HepG2 (cell line): ENCODE data around the gene IKBIP. TPM values are rescaled to one million over a fixed set of nuclear protein-coding genes. Genes with fewer than 3 reads are reported as not detected.

Experiments
- ATAC-seq: fragments of 200-7000 bp; cut with Tn5 transposase; 3 replicates; pipeline ENCODE4 v1.9.1; 2020; ENCODE audit warnings: mild to moderate bottlenecking, moderate library complexity
- BruUV-seq: library from RNA; stranded (reverse); fragments of 400-500 nt; replicated peaks from 2 replicates; lab custom pipeline; 2021; lab: Mats Ljungman, UMichigan
- CTCF ChIA-PET: fragments of 300-600 bp; formaldehyde crosslinking; extraction: SDS; loops from one replicate; lab custom pipeline; 2021; ENCODE audit warnings: low total read pairs, inconsistent platforms, low intra/inter-chr PET ratio; lab: Yijun Ruan, JAX
- POLR2A ChIA-PET: fragments of 350-600 bp; sonication (Branson Sonifier 250); formaldehyde crosslinking; loops from one replicate; lab custom pipeline; 2020; ENCODE audit warnings: antibody characterized with exemption, inconsistent platforms; lab: Yijun Ruan, JAX
- DNase-seq: peaks from one replicate; pipeline ENCODE4 v3.0.0-alpha.2; 2015; ENCODE audit warnings: low spot score
- FAIRE-seq: peaks from 3 replicates; lab custom pipeline; 2011; peaks lifted over from hg19 to GRCh38; lab: Jason Lieb, UNC
- H2AFZ ChIP-seq: one replicate; pipeline ENCODE4 v1.6.1; 2011; ENCODE audit warnings: low read length, inconsistent platforms
- H3K27ac ChIP-seq: fragments of 300-600 bp; 3 replicates; pipeline ENCODE4 v1.8.0; 2011; ENCODE audit warnings: mixed run types, mild to moderate bottlenecking, mixed read lengths, low read length, inconsistent platforms; ENCODE audit not compliant: insufficient read depth; ENCODE audit errors: extremely low read length
- H3K27me3 ChIP-seq, 2 experiments: fragments of 200-600 bp in 1 of 2; 2 replicates in 1 of 2; 3 replicates in 1 of 2; pipeline versions ENCODE4 v1.6.0 to v1.8.0; 2011; ENCODE audit warnings: low read length in 2 of 2, mild to moderate bottlenecking in 2 of 2, moderate library complexity in 2 of 2, inconsistent platforms in 1 of 2; ENCODE audit not compliant: insufficient read depth in 2 of 2, control insufficient read depth in 1 of 2
- H3K36me3 ChIP-seq, 2 experiments: fragments of 200-600 bp in 1 of 2; replicated peaks in 1 of 2; 2 replicates in 1 of 2; 3 replicates in 1 of 2; pipeline versions ENCODE4 v1.5.1 to v1.8.0; 2011; ENCODE audit warnings: low read length in 2 of 2, inconsistent platforms in 1 of 2; ENCODE audit not compliant: insufficient read depth in 2 of 2, control insufficient read depth in 1 of 2
- H3K4me1 ChIP-seq: 2 replicates; pipeline ENCODE4 v1.5.1; 2012; ENCODE audit warnings: low read length, inconsistent platforms; ENCODE audit not compliant: insufficient read depth
- H3K4me2 ChIP-seq: 2 replicates; pipeline ENCODE4 v1.6.0; 2011; ENCODE audit warnings: low read depth, low read length, inconsistent platforms
- H3K4me3 ChIP-seq, 3 experiments: fragments of 200-600 bp in 1 of 3; sonication (generic), shearing (Covaris generic) in 1 of 3; replicated peaks in 1 of 3; 2 replicates each; pipeline ENCODE4 v1.5.1; 2011 to 2016; ENCODE audit warnings: low read length in 3 of 3, inconsistent platforms in 2 of 3, low read depth in 2 of 3, mild to moderate bottlenecking in 2 of 3, control low read depth in 1 of 3, mixed read lengths in 1 of 3; ENCODE audit not compliant: insufficient read depth in 1 of 3
- H3K79me2 ChIP-seq: one replicate; pipeline ENCODE4 v1.6.1; 2011; ENCODE audit warnings: low read length, inconsistent platforms; ENCODE audit not compliant: insufficient read depth
- H3K9ac ChIP-seq: 2 replicates; pipeline ENCODE4 v1.6.0; 2011; ENCODE audit warnings: mild to moderate bottlenecking, low read depth, low read length, inconsistent platforms; ENCODE audit not compliant: insufficient read depth
- H3K9me3 ChIP-seq: 2 replicates; pipeline ENCODE4 v1.5.1; 2012; ENCODE audit warnings: mild to moderate bottlenecking, low read length
- H4K20me1 ChIP-seq: 2 replicates; pipeline ENCODE4 v1.6.0; 2011; ENCODE audit warnings: inconsistent platforms, mild to moderate bottlenecking, low read length, moderate library complexity; ENCODE audit not compliant: insufficient read depth
- MAFF ChIP-seq: IDR thresholded peaks from 2 replicates; pipeline ENCODE4 v1.6.1; 2011; ENCODE audit warnings: low read depth, low read length, improper control_type of control experiment
- MAFK ChIP-seq, 2 experiments: IDR thresholded peaks in 1 of 2; conservative IDR thresholded peaks in 1 of 2; 2 replicates each; pipeline ENCODE4 v1.6.1; 2011; ENCODE audit warnings: improper control_type of control experiment in 2 of 2, low read length in 2 of 2
- SKI ChIP-seq: fragments of 450-650 bp; IDR thresholded peaks from one replicate; pipeline ENCODE4 v1.6.1; 2018; ENCODE audit warnings: mild to moderate bottlenecking; ENCODE audit not compliant: partially characterized antibody
- ZNF276 ChIP-seq: sonication (generic); formaldehyde crosslinking; IDR thresholded peaks from 2 replicates; pipeline ENCODE4 v1.4.0; 2020; ENCODE audit warnings: mild to moderate bottlenecking, low read depth, missing genetic modification reagents
- ZNF816 ChIP-seq: sonication (generic); formaldehyde crosslinking; IDR thresholded peaks from 2 replicates; pipeline ENCODE4 v1.8.0; 2022; ENCODE audit warnings: missing genetic modification reagents, mild to moderate bottlenecking, borderline replicate concordance
- WGBS: methylation state at CpG from one replicate; pipeline ENCODE4 v1.1.6; 2017; ENCODE audit warnings: low lambda C conversion rate; 5-methylcytosine and 5-hydroxymethylcytosine counted together
- in situ Hi-C: cut with HindIII; loops from 2 replicates; pipeline ENCODE4 v1.10.0; 2017; ENCODE audit warnings: low pct_unique_long_range_greater_than_20kb; ENCODE audit not compliant: extremely low pct_ligation_motif_present
- intact Hi-C: fragments of 100-400 bp; cut with micrococcal nuclease; formaldehyde crosslinking; loops from one replicate; pipeline ENCODE4 v1.10.0; 2022; ENCODE audit not compliant: unreplicated experiment
- polyA plus RNA-seq, 8 experiments: library from polyadenylated mRNA; depleted of rRNA in 3 of 8; stranded (reverse) in 7 of 8; unstranded in 1 of 8; fragments of >200 nt; fragmentation: Illumina TruSeq in 4 of 8; extraction: Trizol in 4 of 8; gene quantifications; 2 replicates each; pipeline versions ENCODE4 v1.2.1 to v1.2.3, GENCODE V29; 2011 to 2016; ENCODE audit warnings: low read depth in 4 of 8, missing spikeins in 1 of 8, mixed read lengths in 1 of 8; ENCODE audit not compliant: insufficient read depth in 1 of 8
- total RNA-seq, 5 experiments: library from RNA; depleted of rRNA; stranded (reverse); fragments of >200 nt; fragmentation: Illumina TruSeq; extraction: Trizol; gene quantifications; 2 replicates each; pipeline ENCODE4 v1.2.3, GENCODE V29; 2016; ENCODE audit warnings: low read depth in 1 of 5

Gene IKBIP
- total and polyA plus RNA-seq, 2 of the 13 experiments (the other 11 are each of a cell fraction or from before 2014, with no cell fraction given), result 20.0 to 55.5 TPM

- Histone ChIP-seq H3K4me1 (peaks cover 57% of the 10 kb centered on the region), H3K4me2 (no peak overlapping the region), H2AFZ (no peak overlapping the region), H3K79me2 (peaks cover 63% of the 10 kb centered on the region), H3K27ac (no peak overlapping the region), H4K20me1 (no peaks in the 10 kb centered on the region; the same call in 1 of the 2 replicates), H3K27me3 (no peaks in the 10 kb centered on the region), H3K4me3 (no peak overlapping the region), H3K36me3 (peaks cover 1 to 14% of the 10 kb centered on the region in 2 experiments; a peak in 3 of 5 replicates), H3K9me3 (no peaks in the 10 kb centered on the region), H3K9ac (no peak overlapping the region)
- TF ChIP-seq SKI, result no peak
- DNase-seq (no peak), FAIRE-seq (no peak), ATAC-seq (no peak)
- intact Hi-C loops, result no loop called here
- POLR2A ChIA-PET, result interaction anchor here (1.1 kb wide), 1 partner anchor 45 kb away, joined by 5 read pairs; the partner anchor contains the start of gene SLC25A3
- WGBS, result 100% methylated on average over 2 of the region's 2 CpGs
- in situ Hi-C loops, result no loop called here
- CTCF ChIA-PET, result no interaction called here
- BruUV-seq, result no TSS peak
These were observed 6.6 kb downstream of the IKBIP start for GRCh38 chr12:98638009-98638408.

GRCh38 chr12:98637068-98637467, 7.5 kb downstream of the IKBIP start:
- POLR2A ChIA-PET, result no interaction called here
- TF ChIP-seq ZNF816 (CRISPR knock-in tag) (no peak), ZNF276 (no peak), SKI (no peak), MAFK (conservative IDR thresholded peaks at IDR 0.05 in 1 of 2, IDR thresholded peaks at IDR 0.05 in 1 of 2; ENCODE audit: low read length in 2 of 2) (peak; percentile 93 to 98), MAFF (peak; percentile 96)
- FAIRE-seq (no peak), DNase-seq (no peak), ATAC-seq (no peak)
- 97% methylated on average over 2 of the region's 2 CpGs for WGBS
- Histone ChIP-seq H3K9me3 (no peaks in the 10 kb centered on the region), H3K4me3 (no peak overlapping the region), H3K4me2 (no peak overlapping the region), H3K4me1 (peaks cover 47% of the 10 kb centered on the region), H2AFZ (no peak overlapping the region), H3K79me2 (peaks cover 54% of the 10 kb centered on the region), H3K9ac (no peak overlapping the region), H3K27ac (no peak overlapping the region), H4K20me1 (no peaks in the 10 kb centered on the region; the same call in 1 of the 2 replicates), H3K36me3 (peaks cover 4 to 21% of the 10 kb centered on the region in 2 experiments; a peak in 3 of 5 replicates), H3K27me3 (no peaks in the 10 kb centered on the region)
- intact Hi-C loops, result no loop called here
- in situ Hi-C loops, result no loop called here
- CTCF ChIA-PET, result no interaction called here
- no TSS peak for BruUV-seq
